Neural crest cell (in vitro differentiated cells): ENCODE measurements around the gene IMPDH1. TPM values are rescaled to one million over a fixed set of nuclear protein-coding genes. Genes with fewer than 3 reads are reported as not detected.

Experiments used
- DNase-seq: peaks from one replicate; pipeline ENCODE4 v3.0.0; 2021; ENCODE audit warnings: low read depth, mixed read lengths, low spot score
- H3K27ac Mint-ChIP-seq: one replicate; pipeline ENCODE4 v1.8.0; 2021; ENCODE audit warnings: mild to moderate bottlenecking, mixed read lengths; ENCODE audit not compliant: unreplicated experiment
- H3K27me3 Mint-ChIP-seq: 2 replicates; pipeline ENCODE4 v1.8.0; 2021; ENCODE audit warnings: low read depth, mild to moderate bottlenecking, mixed read lengths
- H3K36me3 Mint-ChIP-seq: 2 replicates; pipeline ENCODE4 v1.8.0; 2021; ENCODE audit warnings: low read depth, mild to moderate bottlenecking, mixed read lengths
- H3K4me1 Mint-ChIP-seq: 2 replicates; pipeline ENCODE4 v1.8.0; 2021; ENCODE audit warnings: mixed read lengths
- H3K4me3 Mint-ChIP-seq: one replicate; pipeline ENCODE4 v1.8.0; 2021; ENCODE audit warnings: mild to moderate bottlenecking, mixed read lengths
- H3K9me3 Mint-ChIP-seq: 2 replicates; pipeline ENCODE4 v1.8.0; 2021; ENCODE audit warnings: mixed read lengths
- total RNA-seq: library from RNA; stranded (reverse); gene quantifications from 2 replicates; pipeline ENCODE4 v1.2.1, GENCODE V29; 2021
- TF ChIP-seq, protein P1 (sequence below): fragments of 200-600 bp; sonication (generic); conservative IDR thresholded peaks from 2 replicates; pipeline ENCODE4 v1.5.0; 2021; ENCODE audit warnings: antibody characterized with exemption, mild to moderate bottlenecking

The IMPDH1 gene
- total RNA-seq, 1 donor from 2014 or later, result 56.7 TPM

- peaks cover 17% of the 10 kb centered on the region for H3K4me1 Mint-ChIP-seq
- peaks cover 2% of the 10 kb centered on the region for H3K27me3 Mint-ChIP-seq
- no peak for DNase-seq
- H3K36me3 Mint-ChIP-seq, result peaks cover 5% of the 10 kb centered on the region
- TF ChIP-seq, protein P1, sequence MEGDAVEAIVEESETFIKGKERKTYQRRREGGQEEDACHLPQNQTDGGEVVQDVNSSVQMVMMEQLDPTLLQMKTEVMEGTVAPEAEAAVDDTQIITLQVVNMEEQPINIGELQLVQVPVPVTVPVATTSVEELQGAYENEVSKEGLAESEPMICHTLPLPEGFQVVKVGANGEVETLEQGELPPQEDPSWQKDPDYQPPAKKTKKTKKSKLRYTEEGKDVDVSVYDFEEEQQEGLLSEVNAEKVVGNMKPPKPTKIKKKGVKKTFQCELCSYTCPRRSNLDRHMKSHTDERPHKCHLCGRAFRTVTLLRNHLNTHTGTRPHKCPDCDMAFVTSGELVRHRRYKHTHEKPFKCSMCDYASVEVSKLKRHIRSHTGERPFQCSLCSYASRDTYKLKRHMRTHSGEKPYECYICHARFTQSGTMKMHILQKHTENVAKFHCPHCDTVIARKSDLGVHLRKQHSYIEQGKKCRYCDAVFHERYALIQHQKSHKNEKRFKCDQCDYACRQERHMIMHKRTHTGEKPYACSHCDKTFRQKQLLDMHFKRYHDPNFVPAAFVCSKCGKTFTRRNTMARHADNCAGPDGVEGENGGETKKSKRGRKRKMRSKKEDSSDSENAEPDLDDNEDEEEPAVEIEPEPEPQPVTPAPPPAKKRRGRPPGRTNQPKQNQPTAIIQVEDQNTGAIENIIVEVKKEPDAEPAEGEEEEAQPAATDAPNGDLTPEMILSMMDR, result no peak
- H3K9me3 Mint-ChIP-seq, result no peaks in the 10 kb centered on the region
- H3K4me3 Mint-ChIP-seq, result no peak overlapping the region
- no peak overlapping the region for H3K27ac Mint-ChIP-seq
Measured at GRCh38 chr7:128399991-128400390, 9.8 kb downstream of the IMPDH1 start.

GRCh38 chr7:128398841-128399135 lies 11.0 kb downstream of the IMPDH1 start:
- Mint-ChIP-seq H3K36me3 (peaks cover 5% of the 10 kb centered on the region), H3K9me3 (no peaks in the 10 kb centered on the region), H3K27ac (no peak overlapping the region), H3K27me3 (no peaks in the 10 kb centered on the region), H3K4me1 (peaks cover 5% of the 10 kb centered on the region), H3K4me3 (peak overlapping the region; percentile 34)
- TF ChIP-seq, protein P1, result no peak
- DNase-seq, result no peak

GRCh38 chr7:128398016-128398840 lies 11.6 kb downstream of the IMPDH1 start:
- TF ChIP-seq, protein P1, result peak; percentile 83
- peak; percentile 74 for DNase-seq
- H3K27ac Mint-ChIP-seq, result no peak overlapping the region

GRCh38 chr7:128396357-128396756 lies 13.4 kb downstream of the IMPDH1 start:
- no peaks in the 10 kb centered on the region for H3K27me3 Mint-ChIP-seq
- no peak overlapping the region for H3K27ac Mint-ChIP-seq
- H3K4me1 Mint-ChIP-seq, result no peaks in the 10 kb centered on the region
- H3K4me3 Mint-ChIP-seq, result no peak overlapping the region
- no peaks in the 10 kb centered on the region for H3K9me3 Mint-ChIP-seq
- TF ChIP-seq, protein P1, result no peak
- peaks cover 5% of the 10 kb centered on the region for H3K36me3 Mint-ChIP-seq
- no peak for DNase-seq

More at GRCh38 chr7:128398016-128398840, 11.6 kb downstream of the IMPDH1 start:
- peak overlapping the region; percentile 34 for H3K4me3 Mint-ChIP-seq
- H3K36me3 Mint-ChIP-seq, result peaks cover 5% of the 10 kb centered on the region
- H3K9me3 Mint-ChIP-seq, result no peaks in the 10 kb centered on the region
- no peaks in the 10 kb centered on the region for H3K27me3 Mint-ChIP-seq
- no peaks in the 10 kb centered on the region for H3K4me1 Mint-ChIP-seq

DNA sequence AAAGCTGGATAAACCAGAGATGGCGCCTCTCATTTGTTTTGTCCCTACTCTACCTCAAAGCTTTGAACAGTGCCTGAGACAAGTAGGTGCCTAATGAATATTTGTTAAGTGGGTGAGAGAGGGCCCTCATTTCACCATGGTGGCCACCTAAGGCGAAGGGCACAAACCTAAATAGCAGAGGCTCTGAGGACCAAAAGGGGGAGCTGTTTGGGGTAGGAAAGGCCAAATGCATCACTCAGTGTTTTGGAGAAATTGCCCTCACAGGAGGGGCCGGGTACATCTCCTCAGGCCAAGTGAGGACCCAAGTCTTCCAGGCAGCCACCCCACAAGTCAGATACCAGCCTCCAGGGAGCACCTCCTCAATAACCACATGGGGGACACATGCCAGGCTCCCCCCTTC lies 14.0 kb downstream of the IMPDH1 start:
- peaks cover 5% of the 10 kb centered on the region for H3K36me3 Mint-ChIP-seq
- no peak for DNase-seq
- H3K27ac Mint-ChIP-seq, result no peak overlapping the region
- H3K4me3 Mint-ChIP-seq, result no peak overlapping the region
- peaks cover under 1% of the 10 kb centered on the region for H3K4me1 Mint-ChIP-seq
- TF ChIP-seq, protein P1, result no peak
- no peaks in the 10 kb centered on the region for H3K27me3 Mint-ChIP-seq
- no peaks in the 10 kb centered on the region for H3K9me3 Mint-ChIP-seq
